ENCODE results near the gene RAD21L1.

The RAD21L1 gene

GRCh38 chr20:1185790-1186334 is 40.0 kb upstream of the RAD21L1 start:
- Histone ChIP-seq H3K27ac (ENCODE audit: low read depth, low read length) (no peak overlapping the region), H3K4me1 (ENCODE audit: control insufficient read depth in 1 of 2, insufficient read depth in 2 of 2, low read length in 2 of 2) (peaks cover 20 to 31% of the 10 kb centered on the region in 2 donors), H3K9me3 (ENCODE audit: control insufficient read depth in 1 of 2, low read length in 2 of 2) (no peaks in the 10 kb centered on the region), H3K4me3 (ENCODE audit: low read depth in 1 of 2, low read length in 2 of 2) (peak overlapping the region; percentile 24 to 53), H3K27me3 (ENCODE audit: control insufficient read depth in 1 of 2, insufficient read depth in 2 of 2, low read length in 2 of 2) (peaks cover 0 to 5% of the 10 kb centered on the region in 2 donors), H3K36me3 (ENCODE audit: control insufficient read depth in 1 of 2, insufficient read depth in 2 of 2, low read length in 2 of 2) (no peaks in the 10 kb centered on the region), H3K9ac (ENCODE audit: low read depth in 1 of 2, low read length in 2 of 2) (no peak overlapping the region)

DNA sequence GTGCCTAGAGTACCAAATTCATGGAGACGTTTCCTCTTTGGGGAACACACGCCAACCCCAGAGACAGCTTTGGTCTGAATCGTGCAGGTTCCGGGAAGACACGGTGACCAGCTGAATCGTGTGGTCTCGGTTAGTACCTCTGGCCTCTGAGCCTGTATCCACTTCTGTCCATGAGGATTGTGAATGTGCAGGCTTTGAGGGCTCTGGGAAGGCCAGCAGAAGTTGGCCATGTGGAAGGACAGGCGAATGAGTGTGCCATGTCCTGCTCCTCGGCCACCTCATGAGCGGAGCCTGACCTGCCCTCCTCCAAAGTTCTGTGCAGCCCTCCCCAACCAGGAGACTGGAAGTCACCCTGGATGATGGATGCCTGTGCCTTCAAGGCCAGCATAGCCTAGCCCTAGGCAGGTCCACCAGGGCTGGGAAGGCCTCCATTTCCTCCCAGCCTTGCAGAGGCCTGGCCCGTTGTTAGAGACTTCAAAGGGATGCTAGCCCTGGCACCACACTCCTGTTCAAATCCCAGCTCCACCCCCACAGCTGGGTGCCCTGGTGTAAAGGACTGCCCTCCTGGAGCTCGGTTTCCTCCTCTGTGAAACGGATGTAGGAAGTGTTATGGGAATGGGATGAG is 39.4 kb upstream of the RAD21L1 start:
- Histone ChIP-seq H3K4me1 (ENCODE audit: control insufficient read depth in 1 of 2, insufficient read depth in 2 of 2, low read length in 2 of 2) (peaks cover 20 to 31% of the 10 kb centered on the region in 2 donors), H3K9me3 (ENCODE audit: control insufficient read depth in 1 of 2, low read length in 2 of 2) (no peaks in the 10 kb centered on the region), H3K4me3 (ENCODE audit: low read depth in 1 of 2, low read length in 2 of 2) (peak overlapping the region; percentile 24 to 53), H3K36me3 (ENCODE audit: control insufficient read depth in 1 of 2, insufficient read depth in 2 of 2, low read length in 2 of 2) (no peaks in the 10 kb centered on the region), H3K9ac (ENCODE audit: low read depth in 1 of 2, low read length in 2 of 2) (peak overlapping the region in 1 of 2 donors; percentile 16), H3K27ac (ENCODE audit: low read depth, low read length) (no peak overlapping the region), H3K27me3 (ENCODE audit: control insufficient read depth in 1 of 2, insufficient read depth in 2 of 2, low read length in 2 of 2) (peaks cover 0 to 5% of the 10 kb centered on the region in 2 donors)

DNA sequence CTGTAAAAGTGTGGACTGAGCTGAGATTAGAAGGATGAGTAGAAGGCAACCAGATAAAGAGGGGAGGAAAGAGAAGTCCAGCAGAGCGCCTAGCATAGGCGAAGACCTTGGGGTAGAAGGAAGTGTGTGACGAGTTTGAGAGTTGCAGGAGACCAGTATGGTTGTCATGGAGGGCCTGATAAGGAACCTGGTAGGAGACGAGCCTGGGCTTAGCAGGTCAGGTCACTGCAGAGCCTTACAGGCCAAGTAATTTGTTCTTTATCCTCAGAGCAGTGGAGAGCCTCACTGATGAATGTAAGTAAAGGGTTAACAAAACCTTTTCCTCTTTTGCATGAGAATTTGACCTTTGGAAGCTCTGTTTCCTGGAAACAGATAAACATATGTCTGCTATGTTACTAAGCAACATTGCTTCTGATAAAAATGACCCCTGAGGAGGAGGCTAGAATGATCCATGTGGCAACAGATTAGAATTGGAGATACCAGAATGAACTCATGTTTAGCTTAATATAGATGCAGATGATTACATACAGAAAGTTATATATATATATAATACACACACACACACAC is 38.2 kb upstream of the RAD21L1 start:
- no peak overlapping the region for H3K27ac ChIP-seq (ENCODE audit: low read depth, low read length)
- no peaks in the 10 kb centered on the region for H3K36me3 ChIP-seq (ENCODE audit: control insufficient read depth in 1 of 2, insufficient read depth in 2 of 2, low read length in 2 of 2)
- H3K4me3 ChIP-seq (ENCODE audit: low read depth in 1 of 2, low read length in 2 of 2): peak overlapping the region in 1 of 2 donors; percentile 41
- peaks cover 0 to 5% of the 10 kb centered on the region in 2 donors for H3K27me3 ChIP-seq (ENCODE audit: control insufficient read depth in 1 of 2, insufficient read depth in 2 of 2, low read length in 2 of 2)
- H3K4me1 ChIP-seq (ENCODE audit: control insufficient read depth in 1 of 2, insufficient read depth in 2 of 2, low read length in 2 of 2): peaks cover 20 to 31% of the 10 kb centered on the region in 2 donors
- H3K9ac ChIP-seq (ENCODE audit: low read depth in 1 of 2, low read length in 2 of 2): no peak overlapping the region
- H3K9me3 ChIP-seq (ENCODE audit: control insufficient read depth in 1 of 2, low read length in 2 of 2): no peaks in the 10 kb centered on the region

DNA sequence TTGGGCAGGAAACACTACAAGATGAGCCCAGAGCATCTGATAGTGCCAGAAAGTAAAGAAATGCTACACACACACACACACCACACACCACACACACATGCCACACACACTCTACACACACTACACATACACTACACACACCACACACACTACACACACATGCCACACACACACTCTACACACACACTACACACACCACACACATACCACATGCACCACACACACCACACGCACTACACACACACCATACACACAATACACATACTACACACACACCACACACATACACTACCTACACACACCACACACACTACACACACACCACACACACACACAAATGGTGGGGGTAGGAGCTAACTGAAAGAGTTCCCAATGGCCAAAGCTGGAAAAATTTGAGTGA is 37.5 kb upstream of the RAD21L1 start:
- H3K4me3 ChIP-seq (ENCODE audit: low read depth in 1 of 2, low read length in 2 of 2): no peak overlapping the region
- H3K36me3 ChIP-seq (ENCODE audit: control insufficient read depth in 1 of 2, insufficient read depth in 2 of 2, low read length in 2 of 2): no peaks in the 10 kb centered on the region
- H3K27ac ChIP-seq (ENCODE audit: low read depth, low read length): no peak overlapping the region
- peaks cover 20 to 31% of the 10 kb centered on the region in 2 donors for H3K4me1 ChIP-seq (ENCODE audit: control insufficient read depth in 1 of 2, insufficient read depth in 2 of 2, low read length in 2 of 2)
- peaks cover 0 to 5% of the 10 kb centered on the region in 2 donors for H3K27me3 ChIP-seq (ENCODE audit: control insufficient read depth in 1 of 2, insufficient read depth in 2 of 2, low read length in 2 of 2)
- H3K9me3 ChIP-seq (ENCODE audit: control insufficient read depth in 1 of 2, low read length in 2 of 2): no peaks in the 10 kb centered on the region
- no peak overlapping the region for H3K9ac ChIP-seq (ENCODE audit: low read depth in 1 of 2, low read length in 2 of 2)

GRCh38 chr20:1189827-1190226 is 36.0 kb upstream of the RAD21L1 start:
- Histone ChIP-seq H3K27me3 (ENCODE audit: control insufficient read depth in 1 of 2, insufficient read depth in 2 of 2, low read length in 2 of 2) (no peaks in the 10 kb centered on the region), H3K4me1 (ENCODE audit: control insufficient read depth in 1 of 2, insufficient read depth in 2 of 2, low read length in 2 of 2) (peaks cover 20 to 25% of the 10 kb centered on the region in 2 donors), H3K27ac (ENCODE audit: low read depth, low read length) (no peak overlapping the region), H3K36me3 (ENCODE audit: control insufficient read depth in 1 of 2, insufficient read depth in 2 of 2, low read length in 2 of 2) (no peaks in the 10 kb centered on the region), H3K4me3 (ENCODE audit: low read depth in 1 of 2, low read length in 2 of 2) (no peak overlapping the region), H3K9me3 (ENCODE audit: control insufficient read depth in 1 of 2, low read length in 2 of 2) (no peaks in the 10 kb centered on the region), H3K9ac (ENCODE audit: low read depth in 1 of 2, low read length in 2 of 2) (no peak overlapping the region)

DNA sequence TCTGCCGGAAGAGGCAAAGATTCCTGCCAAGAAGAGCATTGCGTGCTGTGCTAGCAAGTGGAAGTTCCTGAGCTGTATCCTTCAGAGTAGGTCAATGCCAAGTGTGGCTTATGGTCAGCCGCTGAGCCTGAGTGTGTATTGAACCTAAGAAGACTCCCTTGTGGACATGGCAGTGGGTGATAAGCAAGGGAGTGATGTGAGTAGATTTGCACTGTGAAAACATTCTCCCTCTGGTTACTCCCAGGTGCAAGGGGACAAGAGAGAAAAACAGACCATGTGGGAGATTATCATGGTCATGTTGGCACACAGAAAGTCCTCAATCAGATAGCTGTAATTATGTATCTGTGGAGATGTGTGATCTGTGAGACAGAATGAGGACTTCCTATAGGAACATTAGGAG is 35.0 kb upstream of the RAD21L1 start:
- Histone ChIP-seq H3K9me3 (ENCODE audit: control insufficient read depth in 1 of 2, low read length in 2 of 2) (no peaks in the 10 kb centered on the region), H3K4me1 (ENCODE audit: control insufficient read depth in 1 of 2, insufficient read depth in 2 of 2, low read length in 2 of 2) (peaks cover 24 to 31% of the 10 kb centered on the region in 2 donors), H3K36me3 (ENCODE audit: control insufficient read depth in 1 of 2, insufficient read depth in 2 of 2, low read length in 2 of 2) (no peaks in the 10 kb centered on the region), H3K27me3 (ENCODE audit: control insufficient read depth in 1 of 2, insufficient read depth in 2 of 2, low read length in 2 of 2) (no peaks in the 10 kb centered on the region), H3K9ac (ENCODE audit: low read depth in 1 of 2, low read length in 2 of 2) (no peak overlapping the region), H3K27ac (ENCODE audit: low read depth, low read length) (no peak overlapping the region), H3K4me3 (ENCODE audit: low read depth in 1 of 2, low read length in 2 of 2) (no peak overlapping the region)

- H3K27me3 ChIP-seq (ENCODE audit: control insufficient read depth in 1 of 2, insufficient read depth in 2 of 2, low read length in 2 of 2): no peaks in the 10 kb centered on the region
- peaks cover 20 to 27% of the 10 kb centered on the region in 2 donors for H3K4me1 ChIP-seq (ENCODE audit: control insufficient read depth in 1 of 2, insufficient read depth in 2 of 2, low read length in 2 of 2)
- no peak overlapping the region for H3K9ac ChIP-seq (ENCODE audit: low read depth in 1 of 2, low read length in 2 of 2)
- no peaks in the 10 kb centered on the region for H3K9me3 ChIP-seq (ENCODE audit: control insufficient read depth in 1 of 2, low read length in 2 of 2)
- no peak overlapping the region for H3K27ac ChIP-seq (ENCODE audit: low read depth, low read length)
- no peak overlapping the region for H3K4me3 ChIP-seq (ENCODE audit: low read depth in 1 of 2, low read length in 2 of 2)
- H3K36me3 ChIP-seq (ENCODE audit: control insufficient read depth in 1 of 2, insufficient read depth in 2 of 2, low read length in 2 of 2): no peaks in the 10 kb centered on the region
Measured at GRCh38 chr20:1191299-1191698, 34.5 kb upstream of the RAD21L1 start.

GRCh38 chr20:1195226-1195625 is 30.6 kb upstream of the RAD21L1 start:
- H3K4me3 ChIP-seq (ENCODE audit: low read depth in 1 of 2, low read length in 2 of 2): no peak overlapping the region
- peaks cover 5 to 7% of the 10 kb centered on the region in 2 donors for H3K4me1 ChIP-seq (ENCODE audit: control insufficient read depth in 1 of 2, insufficient read depth in 2 of 2, low read length in 2 of 2)
- no peak overlapping the region for H3K9ac ChIP-seq (ENCODE audit: low read depth in 1 of 2, low read length in 2 of 2)
- no peak overlapping the region for H3K27ac ChIP-seq (ENCODE audit: low read depth, low read length)
- no peaks in the 10 kb centered on the region for H3K36me3 ChIP-seq (ENCODE audit: control insufficient read depth in 1 of 2, insufficient read depth in 2 of 2, low read length in 2 of 2)
- H3K27me3 ChIP-seq (ENCODE audit: control insufficient read depth in 1 of 2, insufficient read depth in 2 of 2, low read length in 2 of 2): no peaks in the 10 kb centered on the region
- H3K9me3 ChIP-seq (ENCODE audit: control insufficient read depth in 1 of 2, low read length in 2 of 2): peaks cover 0 to 2% of the 10 kb centered on the region in 2 donors

DNA sequence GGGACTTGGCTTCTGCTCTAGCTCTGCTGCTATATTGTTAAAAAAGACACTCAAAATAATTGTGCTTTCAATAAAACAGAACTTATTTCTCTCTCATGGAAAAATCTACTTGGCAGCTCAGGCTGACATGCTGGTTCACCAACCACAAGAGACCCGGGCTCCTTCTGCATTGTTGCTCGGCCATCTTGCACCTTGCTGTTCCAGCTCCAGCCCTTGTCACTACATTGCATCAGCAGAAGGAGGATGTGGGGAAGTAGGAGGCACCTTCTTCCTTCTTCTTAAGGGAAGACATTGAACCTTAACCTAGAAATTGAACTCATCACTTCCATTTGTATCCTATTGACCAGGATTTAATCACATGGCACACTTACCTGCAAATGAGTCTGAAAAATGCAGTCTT is 29.2 kb upstream of the RAD21L1 start:
- H3K27me3 ChIP-seq (ENCODE audit: control insufficient read depth in 1 of 2, insufficient read depth in 2 of 2, low read length in 2 of 2): no peaks in the 10 kb centered on the region
- H3K36me3 ChIP-seq (ENCODE audit: control insufficient read depth in 1 of 2, insufficient read depth in 2 of 2, low read length in 2 of 2): no peaks in the 10 kb centered on the region
- H3K4me1 ChIP-seq (ENCODE audit: control insufficient read depth in 1 of 2, insufficient read depth in 2 of 2, low read length in 2 of 2): peaks cover 5 to 7% of the 10 kb centered on the region in 2 donors
- no peak overlapping the region for H3K9ac ChIP-seq (ENCODE audit: low read depth in 1 of 2, low read length in 2 of 2)
- H3K9me3 ChIP-seq (ENCODE audit: control insufficient read depth in 1 of 2, low read length in 2 of 2): peaks cover 0 to 2% of the 10 kb centered on the region in 2 donors
- H3K4me3 ChIP-seq (ENCODE audit: low read depth in 1 of 2, low read length in 2 of 2): no peak overlapping the region
- H3K27ac ChIP-seq (ENCODE audit: low read depth, low read length): no peak overlapping the region

DNA sequence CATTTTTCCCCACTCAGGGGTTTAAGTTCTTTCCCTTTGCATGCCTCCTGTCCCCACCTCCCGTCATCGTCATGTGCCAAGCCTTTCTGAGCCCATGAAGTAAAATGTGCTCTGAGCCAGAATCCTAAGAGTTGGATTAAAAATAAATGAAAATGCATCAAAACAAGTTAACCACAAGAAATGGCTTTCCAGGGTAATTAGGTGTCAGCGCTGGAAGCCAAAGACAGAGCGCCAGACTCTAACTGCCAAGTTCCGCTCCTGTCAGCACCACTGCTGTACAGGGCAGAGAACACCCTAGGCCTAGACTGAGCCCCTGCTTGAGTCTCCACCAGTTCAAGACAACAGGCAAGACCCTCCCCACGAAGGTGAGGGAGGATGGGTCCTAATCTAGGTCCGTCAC is 28.0 kb upstream of the RAD21L1 start:
- no peaks in the 10 kb centered on the region for H3K27me3 ChIP-seq (ENCODE audit: control insufficient read depth in 1 of 2, insufficient read depth in 2 of 2, low read length in 2 of 2)
- peaks cover 8% of the 10 kb centered on the region in 2 donors for H3K4me1 ChIP-seq (ENCODE audit: control insufficient read depth in 1 of 2, insufficient read depth in 2 of 2, low read length in 2 of 2)
- no peak overlapping the region for H3K27ac ChIP-seq (ENCODE audit: low read depth, low read length)
- peaks cover 0 to 2% of the 10 kb centered on the region in 2 donors for H3K9me3 ChIP-seq (ENCODE audit: control insufficient read depth in 1 of 2, low read length in 2 of 2)
- no peak overlapping the region for H3K4me3 ChIP-seq (ENCODE audit: low read depth in 1 of 2, low read length in 2 of 2)
- no peak overlapping the region for H3K9ac ChIP-seq (ENCODE audit: low read depth in 1 of 2, low read length in 2 of 2)
- no peaks in the 10 kb centered on the region for H3K36me3 ChIP-seq (ENCODE audit: control insufficient read depth in 1 of 2, insufficient read depth in 2 of 2, low read length in 2 of 2)
